Lower lobe of right lung (tissue), 2 donors: Measurements from ENCODE around the gene RASD1. TPM values are rescaled to one million over a fixed set of nuclear protein-coding genes. Genes with fewer than 3 reads are reported as not detected.

Experiments
- ATAC-seq, 2 donors: fragments of 200-7000 bp; cut with Tn5 transposase; one replicate each; pipeline ENCODE4 v1.9.1; 2020 to 2022; ENCODE audit warnings: mild to moderate bottlenecking in 2 of 2, moderate library complexity in 2 of 2
- DNase-seq: peaks from one replicate; pipeline ENCODE4 v3.0.0-alpha.2; 2020
- H3K27ac ChIP-seq: fragments of 200-600 bp; one replicate; pipeline ENCODE4 v1.8.0; 2022
- H3K27me3 ChIP-seq: fragments of 200-600 bp; one replicate; pipeline ENCODE4 v1.8.0; 2022; ENCODE audit warnings: low read depth
- H3K36me3 ChIP-seq: fragments of 200-600 bp; one replicate; pipeline ENCODE4 v1.8.0; 2022; ENCODE audit warnings: mild to moderate bottlenecking
- H3K4me1 ChIP-seq: fragments of 200-600 bp; one replicate; pipeline ENCODE4 v1.8.0; 2022
- H3K4me3 ChIP-seq: fragments of 200-600 bp; one replicate; pipeline ENCODE4 v1.8.0; 2022; ENCODE audit warnings: mild to moderate bottlenecking
- H3K9me3 ChIP-seq: fragments of 200-600 bp; one replicate; pipeline ENCODE4 v1.8.0; 2022
- CTCF ChIP-seq: fragments of 200-600 bp; IDR thresholded peaks from one replicate; pipeline ENCODE4 v1.8.0; 2022; ENCODE audit warnings: antibody characterized with exemption, mild to moderate bottlenecking
- intact Hi-C: fragments of 100-400 bp; cut with DNase I; formaldehyde crosslinking; loops from one replicate; pipeline ENCODE4 v1.11.0; 2022
- total RNA-seq: library from RNA; stranded (reverse); fragmentation: NEBNext Ultra II Directional; extraction: Animal tissue kit (Norgen Biotek cat#: 25700); gene quantifications from one replicate; pipeline ENCODE4 v1.2.1, GENCODE V29; 2021
- donor health status: DM: no; HTN: yes; CAD: no; lungs with severe emphysema.

Gene RASD1
- total RNA-seq, 1 donor from 2014 or later = 24.6 TPM

DNA sequence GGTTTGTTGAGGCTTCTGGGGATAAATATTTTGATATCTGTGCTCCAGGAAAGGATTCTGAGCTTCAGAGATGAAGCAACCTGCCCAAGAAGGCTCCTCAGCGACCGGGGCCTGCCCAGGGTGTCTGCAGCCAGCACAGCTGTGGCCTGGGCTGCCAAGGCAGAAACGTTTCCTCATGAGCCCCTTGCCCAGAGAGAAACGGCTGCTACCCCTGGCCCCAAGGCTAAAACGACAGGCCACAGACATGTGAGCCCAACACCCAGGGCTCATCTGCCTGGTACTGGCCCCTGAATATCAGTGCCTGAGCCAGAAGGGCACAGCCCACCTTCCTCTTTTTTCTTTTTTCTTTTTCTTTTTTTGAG, 45.4 kb upstream of the RASD1 start:
- ATAC-seq (no peak), DNase-seq (no peak)
- Histone ChIP-seq H3K4me3 (no peak overlapping the region), H3K36me3 (no peaks in the 10 kb centered on the region), H3K27me3 (no peaks in the 10 kb centered on the region), H3K27ac (no peak overlapping the region), H3K9me3 (no peaks in the 10 kb centered on the region), H3K4me1 (peaks cover 14% of the 10 kb centered on the region)
- intact Hi-C loops = no loop called here
- no peak for TF ChIP-seq CTCF

GRCh38 chr17:17540935-17541639, 44.9 kb upstream of the RASD1 start:
- DNase-seq (no peak), ATAC-seq (no peak)
- no peaks in the 10 kb centered on the region for H3K36me3 ChIP-seq
- H3K9me3 ChIP-seq = no peaks in the 10 kb centered on the region
- no peak overlapping the region for H3K27ac ChIP-seq
- peaks cover 19% of the 10 kb centered on the region for H3K4me1 ChIP-seq
- H3K4me3 ChIP-seq = no peak overlapping the region
- H3K27me3 ChIP-seq = no peaks in the 10 kb centered on the region
- intact Hi-C loops = no loop called here
- TF ChIP-seq CTCF = no peak

GRCh38 chr17:17540278-17540906, 44.2 kb upstream of the RASD1 start:
- intact Hi-C loops = no loop called here
- no peaks in the 10 kb centered on the region for H3K9me3 ChIP-seq
- no peak for TF ChIP-seq CTCF
- H3K27ac ChIP-seq = no peak overlapping the region
- H3K4me1 ChIP-seq = peaks cover 23% of the 10 kb centered on the region
- DNase-seq (no peak), ATAC-seq (no peak)
- no peaks in the 10 kb centered on the region for H3K27me3 ChIP-seq
- no peaks in the 10 kb centered on the region for H3K36me3 ChIP-seq
- H3K4me3 ChIP-seq = no peak overlapping the region

GRCh38 chr17:17539591-17539990, 43.4 kb upstream of the RASD1 start:
- no peak overlapping the region for H3K4me3 ChIP-seq
- no peaks in the 10 kb centered on the region for H3K27me3 ChIP-seq
- DNase-seq (no peak), ATAC-seq (no peak)
- intact Hi-C loops = no loop called here
- TF ChIP-seq CTCF = no peak
- H3K27ac ChIP-seq = no peak overlapping the region
- H3K4me1 ChIP-seq = peaks cover 23% of the 10 kb centered on the region
- no peaks in the 10 kb centered on the region for H3K9me3 ChIP-seq
- no peaks in the 10 kb centered on the region for H3K36me3 ChIP-seq

- no peaks in the 10 kb centered on the region for H3K27me3 ChIP-seq
- intact Hi-C loops = no loop called here
- ATAC-seq = peak; percentile 74 to 79
- no peaks in the 10 kb centered on the region for H3K9me3 ChIP-seq
- peaks cover 23% of the 10 kb centered on the region for H3K4me1 ChIP-seq
- TF ChIP-seq CTCF = no peak
- peak overlapping the region; percentile 73 for H3K27ac ChIP-seq
- no peak for DNase-seq
- H3K4me3 ChIP-seq = no peak overlapping the region
- H3K36me3 ChIP-seq = no peaks in the 10 kb centered on the region
These were observed 42.5 kb upstream of the RASD1 start for GRCh38 chr17:17538417-17539391.
